ENCODE data around the gene NPEPL1.
"Not testable (repeated sequence)": the region's sequence is repeated elsewhere in the genome, so short reads cannot be mapped to it uniquely, and the experiment has no call there.

The NPEPL1 gene

GRCh38 chr20:58692579-58693225 lies at the start of gene NPEPL1:
TSS of gene NPEPL1 (plus strand) at chr20:58692800. CDS start at chr20:58692901, 101 bp downstream.
- in situ Hi-C loops (cut with MboI; ENCODE audit: low sequenced_read_pairs) = no loop called here

- in situ Hi-C loops (cut with MboI; ENCODE audit: low sequenced_read_pairs) = not testable (repeated sequence)
Observed at GRCh38 chr20:58642896-58643295, 49.7 kb upstream of the NPEPL1 start.

- in situ Hi-C loops (cut with MboI; ENCODE audit: low sequenced_read_pairs) = no loop called here
Observed at GRCh38 chr20:58645412-58645968, 47.1 kb upstream of the NPEPL1 start.

- in situ Hi-C loops (cut with MboI; ENCODE audit: low sequenced_read_pairs) = no loop called here
Observed at GRCh38 chr20:58646257-58646656, 46.3 kb upstream of the NPEPL1 start.

GRCh38 chr20:58646703-58647102 lies 45.9 kb upstream of the NPEPL1 start:
- in situ Hi-C loops (cut with MboI; ENCODE audit: low sequenced_read_pairs) = no loop called here

- in situ Hi-C loops (cut with MboI; ENCODE audit: low sequenced_read_pairs) = no loop called here
Observed at GRCh38 chr20:58647162-58647795, 45.3 kb upstream of the NPEPL1 start.

- in situ Hi-C loops (cut with MboI; ENCODE audit: low sequenced_read_pairs) = no loop called here
Observed at GRCh38 chr20:58647796-58648501, 44.7 kb upstream of the NPEPL1 start.

- in situ Hi-C loops (cut with MboI; ENCODE audit: low sequenced_read_pairs) = not testable (repeated sequence)
Observed at GRCh38 chr20:58648502-58648825, 44.1 kb upstream of the NPEPL1 start.

GRCh38 chr20:58649288-58650180 lies 43.1 kb upstream of the NPEPL1 start:
- in situ Hi-C loops (cut with MboI; ENCODE audit: low sequenced_read_pairs) = no loop called here

GRCh38 chr20:58650181-58650775 lies 42.3 kb upstream of the NPEPL1 start:
- in situ Hi-C loops (cut with MboI; ENCODE audit: low sequenced_read_pairs) = no loop called here

- in situ Hi-C loops (cut with MboI; ENCODE audit: low sequenced_read_pairs) = no loop called here
Observed at GRCh38 chr20:58650776-58651558, 41.6 kb upstream of the NPEPL1 start, which contains the start of gene STX16. TSS of gene STX16 (plus strand) at chr20:58651283. CDS start at chr20:58652007, 724 bp downstream.

- in situ Hi-C loops (cut with MboI; ENCODE audit: low sequenced_read_pairs) = no loop called here
Observed at GRCh38 chr20:58651559-58651945, 41.0 kb upstream of the NPEPL1 start.

GRCh38 chr20:58651946-58652605 lies 40.5 kb upstream of the NPEPL1 start:
- in situ Hi-C loops (cut with MboI; ENCODE audit: low sequenced_read_pairs) = no loop called here

GRCh38 chr20:58652606-58653294 lies 39.9 kb upstream of the NPEPL1 start:
- in situ Hi-C loops (cut with MboI; ENCODE audit: low sequenced_read_pairs) = no loop called here

GRCh38 chr20:58654337-58654736 lies 38.3 kb upstream of the NPEPL1 start:
- in situ Hi-C loops (cut with MboI; ENCODE audit: low sequenced_read_pairs) = no loop called here

GRCh38 chr20:58655328-58656107 lies 37.1 kb upstream of the NPEPL1 start:
- in situ Hi-C loops (cut with MboI; ENCODE audit: low sequenced_read_pairs) = no loop called here

GRCh38 chr20:58656831-58657230 lies 35.8 kb upstream of the NPEPL1 start:
- in situ Hi-C loops (cut with MboI; ENCODE audit: low sequenced_read_pairs) = no loop called here

- in situ Hi-C loops (cut with MboI; ENCODE audit: low sequenced_read_pairs) = no loop called here
Observed at GRCh38 chr20:58657262-58657661, 35.3 kb upstream of the NPEPL1 start.
